ENCODE data around the gene ARHGAP28. TPM values are rescaled to one million over a fixed set of nuclear protein-coding genes. Genes with fewer than 3 reads are reported as not detected.

The ARHGAP28 gene
- 350 TPM for total RNA-seq (ENCODE audit: unreplicated experiment)
- long read RNA-seq, partial matches to known transcripts = 3 of 19 reads
- long read RNA-seq, other reads (novel, unspliced or antisense) = 16 of 19 reads

GRCh38 chr18:6729247-6730091 lies at the start of gene ARHGAP28:
TSS of gene ARHGAP28 (plus strand) at chr18:6729716. CDS start at chr18:6729822, 106 bp downstream.
- peak; percentile 23 for TF ChIP-seq CTCF (IDR thresholded peaks at IDR 0.05; ENCODE audit: unreplicated experiment)
- Mint-ChIP-seq H3K9me3 (ENCODE audit: unreplicated experiment) (no peaks in the 10 kb centered on the region), H3K36me3 (ENCODE audit: low read depth, unreplicated experiment) (no peaks in the 10 kb centered on the region), H3K4me1 (ENCODE audit: unreplicated experiment) (peaks cover 58% of the 10 kb centered on the region), H3K4me3 (ENCODE audit: unreplicated experiment) (peak within 1 kb of the TSS; percentile 99), H3K27ac (ENCODE audit: unreplicated experiment) (peak within 1 kb of the TSS; percentile 98), H3K27me3 (ENCODE audit: unreplicated experiment) (peaks cover 17% of the 10 kb centered on the region)
- peak; percentile 90 for DNase-seq (ENCODE audit: low spot score)

- TF ChIP-seq CTCF (IDR thresholded peaks at IDR 0.05; ENCODE audit: unreplicated experiment) = no peak
- Mint-ChIP-seq H3K27me3 (ENCODE audit: unreplicated experiment) (no peaks in the 10 kb centered on the region), H3K27ac (ENCODE audit: unreplicated experiment) (no peak overlapping the region), H3K9me3 (ENCODE audit: unreplicated experiment) (no peaks in the 10 kb centered on the region), H3K4me3 (ENCODE audit: unreplicated experiment) (no peak overlapping the region), H3K4me1 (ENCODE audit: unreplicated experiment) (no peaks in the 10 kb centered on the region), H3K36me3 (ENCODE audit: low read depth, unreplicated experiment) (no peaks in the 10 kb centered on the region)
- no peak for DNase-seq (ENCODE audit: low spot score)
Observed at GRCh38 chr18:6681331-6681875, 48.1 kb upstream of the ARHGAP28 start.

GRCh38 chr18:6682437-6683111 lies 46.9 kb upstream of the ARHGAP28 start:
- no peak overlapping the region for H3K4me3 Mint-ChIP-seq (ENCODE audit: unreplicated experiment)
- no peaks in the 10 kb centered on the region for H3K27me3 Mint-ChIP-seq (ENCODE audit: unreplicated experiment)
- H3K9me3 Mint-ChIP-seq (ENCODE audit: unreplicated experiment) = no peaks in the 10 kb centered on the region
- no peak for DNase-seq (ENCODE audit: low spot score)
- TF ChIP-seq CTCF (IDR thresholded peaks at IDR 0.05; ENCODE audit: unreplicated experiment) = no peak
- H3K27ac Mint-ChIP-seq (ENCODE audit: unreplicated experiment) = no peak overlapping the region
- no peaks in the 10 kb centered on the region for H3K4me1 Mint-ChIP-seq (ENCODE audit: unreplicated experiment)
- no peaks in the 10 kb centered on the region for H3K36me3 Mint-ChIP-seq (ENCODE audit: low read depth, unreplicated experiment)

GRCh38 chr18:6683112-6683876 lies 46.2 kb upstream of the ARHGAP28 start:
- Mint-ChIP-seq H3K9me3 (ENCODE audit: unreplicated experiment) (no peaks in the 10 kb centered on the region), H3K36me3 (ENCODE audit: low read depth, unreplicated experiment) (no peaks in the 10 kb centered on the region), H3K27ac (ENCODE audit: unreplicated experiment) (no peak overlapping the region), H3K4me3 (ENCODE audit: unreplicated experiment) (no peak overlapping the region), H3K4me1 (ENCODE audit: unreplicated experiment) (no peaks in the 10 kb centered on the region), H3K27me3 (ENCODE audit: unreplicated experiment) (no peaks in the 10 kb centered on the region)
- DNase-seq (ENCODE audit: low spot score) = no peak
- no peak for TF ChIP-seq CTCF (IDR thresholded peaks at IDR 0.05; ENCODE audit: unreplicated experiment)

All from endothelial cell (in vitro differentiated cells).